GM21423 (cell line): Measurements from ENCODE around the gene BUB3.

ENCODE experiments used
- ATAC-seq: cut with Tn5 transposase; IDR thresholded peaks from one replicate; pipeline ENCODE4 v1.9.1; 2021; ENCODE audit warnings: mild to moderate bottlenecking, moderate library complexity; ENCODE audit not compliant: unreplicated experiment

Gene BUB3

GRCh38 chr10:123140983-123141390 is 13.2 kb upstream of the BUB3 start:
- no peak for ATAC-seq

GRCh38 chr10:123141791-123142700 is 12.2 kb upstream of the BUB3 start:
- no peak for ATAC-seq

GRCh38 chr10:123142701-123143161 is 11.5 kb upstream of the BUB3 start:
- ATAC-seq, result no peak

GRCh38 chr10:123143162-123143824 is 10.9 kb upstream of the BUB3 start:
- no peak for ATAC-seq

- ATAC-seq, result no peak
Observed at GRCh38 chr10:123143825-123144168, 10.4 kb upstream of the BUB3 start.

GRCh38 chr10:123144697-123145541 is 9.3 kb upstream of the BUB3 start:
- ATAC-seq, result no peak

GRCh38 chr10:123145542-123146012 is 8.6 kb upstream of the BUB3 start:
- ATAC-seq, result no peak

- no peak for ATAC-seq
Observed at GRCh38 chr10:123146013-123146893, 7.9 kb upstream of the BUB3 start.

- no peak for ATAC-seq
Observed at GRCh38 chr10:123146894-123147634, 7.1 kb upstream of the BUB3 start.

- ATAC-seq, result no peak
Observed at GRCh38 chr10:123147635-123148413, 6.4 kb upstream of the BUB3 start, which contains the start of gene HMX2. Gene HMX2 (plus strand): TSS chr10:123148136. CDS start chr10:123148379, 243 bp downstream.

GRCh38 chr10:123148414-123149161 is 5.6 kb upstream of the BUB3 start:
- no peak for ATAC-seq

- ATAC-seq, result no peak
Observed at GRCh38 chr10:123149162-123149567, 5.0 kb upstream of the BUB3 start.

- no peak for ATAC-seq
Observed at GRCh38 chr10:123149568-123150270, 4.5 kb upstream of the BUB3 start.

- ATAC-seq, result no peak
Observed at GRCh38 chr10:123150271-123150985, 3.8 kb upstream of the BUB3 start.

GRCh38 chr10:123150986-123151736 is 3.0 kb upstream of the BUB3 start:
- ATAC-seq, result no peak

GRCh38 chr10:123151737-123152135 is 2.5 kb upstream of the BUB3 start:
- no peak for ATAC-seq
